IMR-90 (cell line): ENCODE results near the gene NOD2. TPM values are rescaled to one million over a fixed set of nuclear protein-coding genes. Genes with fewer than 3 reads are reported as not detected.

ENCODE experiments used
- ATAC-seq: fragments of 200-7000 bp; cut with Tn5 transposase; 2 replicates; pipeline ENCODE4 v1.9.1; 2020; ENCODE audit warnings: low read depth, mild to moderate bottlenecking, moderate library complexity
- BruUV-seq: library from RNA; stranded (reverse); fragments of 400-500 nt; replicated peaks from 2 replicates; lab custom pipeline; 2021; lab: Mats Ljungman, UMichigan
- CTCF ChIA-PET: fragments of 300-600 bp; formaldehyde crosslinking; extraction: SDS; loops from one replicate; lab custom pipeline; 2021; ENCODE audit warnings: antibody characterized with exemption; lab: Yijun Ruan, JAX
- POLR2A ChIA-PET: fragments of 300-600 bp; sonication (Branson Sonifier 250); formaldehyde crosslinking; loops from one replicate; lab custom pipeline; 2022; ENCODE audit warnings: antibody characterized with exemption; ENCODE audit not compliant: unreplicated experiment; lab: Charles Lee
- DNase-seq: peaks from one replicate; pipeline ENCODE4 v3.0.0; 2013
- H2AFZ ChIP-seq: replicated peaks from 2 replicates; pipeline ENCODE3; 2013; ENCODE audit warnings: low read length, mild to moderate bottlenecking; ENCODE audit not compliant: poor library complexity
- H2AK5ac ChIP-seq: 2 replicates; pipeline ENCODE4 v1.6.1; 2013; ENCODE audit warnings: low read depth, low read length, inconsistent platforms
- H2AK9ac ChIP-seq: replicated peaks from 2 replicates; pipeline ENCODE3; 2013; ENCODE audit warnings: mild to moderate bottlenecking, low read depth, low read length, moderate library complexity; ENCODE audit not compliant: poor library complexity
- H2BK120ac ChIP-seq: 2 replicates; pipeline ENCODE4 v1.6.1; 2013; ENCODE audit warnings: low read depth, low read length, inconsistent platforms
- H2BK15ac ChIP-seq: 3 replicates; pipeline ENCODE4 v1.6.1; 2013; ENCODE audit warnings: low read depth, low read length, inconsistent platforms
- H2BK20ac ChIP-seq: 2 replicates; pipeline ENCODE4 v1.6.1; 2013; ENCODE audit warnings: low read depth, mild to moderate bottlenecking, inconsistent platforms, low read length, moderate library complexity
- H2BK5ac ChIP-seq: 2 replicates; pipeline ENCODE4 v1.6.1; 2013; ENCODE audit warnings: mild to moderate bottlenecking, low read depth, low read length, inconsistent platforms; ENCODE audit not compliant: poor library complexity, severe bottlenecking
- H3K14ac ChIP-seq: replicated peaks from 2 replicates; pipeline ENCODE4 v1.6.1; 2013; ENCODE audit warnings: low read depth, low read length, inconsistent platforms
- H3K18ac ChIP-seq: 2 replicates; pipeline ENCODE4 v1.6.1; 2013; ENCODE audit warnings: low read depth, low read length, control low read depth
- H3K23ac ChIP-seq: 2 replicates; pipeline ENCODE4 v1.6.1; 2013; ENCODE audit warnings: low read depth, low read length, inconsistent platforms
- H3K27ac ChIP-seq: 2 replicates; pipeline ENCODE4 v1.5.1; 2013; ENCODE audit warnings: mild to moderate bottlenecking, control low read depth, low read length; ENCODE audit not compliant: insufficient read depth
- H3K27me3 ChIP-seq: 2 replicates; pipeline ENCODE4 v1.6.1; 2013; ENCODE audit warnings: low read length; ENCODE audit not compliant: control insufficient read depth, insufficient read depth
- H3K36me3 ChIP-seq: 2 replicates; pipeline ENCODE4 v1.6.1; 2013; ENCODE audit warnings: low read length, mixed read lengths; ENCODE audit not compliant: control insufficient read depth, insufficient read depth
- H3K4ac ChIP-seq: 2 replicates; pipeline ENCODE4 v1.6.1; 2013; ENCODE audit warnings: low read depth, low read length, inconsistent platforms
- H3K4me1 ChIP-seq: 2 replicates; pipeline ENCODE4 v1.6.1; 2013; ENCODE audit warnings: low read length, mixed read lengths; ENCODE audit not compliant: control insufficient read depth, insufficient read depth
- H3K4me2 ChIP-seq: 2 replicates; pipeline ENCODE4 v1.6.1; 2013; ENCODE audit warnings: low read depth, mild to moderate bottlenecking, control low read depth, low read length, moderate library complexity
- H3K4me3 ChIP-seq: 2 replicates; pipeline ENCODE4 v1.5.1; 2013; ENCODE audit warnings: low read depth, mild to moderate bottlenecking, control low read depth, low read length, moderate library complexity; ENCODE audit not compliant: insufficient read depth
- H3K56ac ChIP-seq: 2 replicates; pipeline ENCODE4 v1.6.1; 2013; ENCODE audit warnings: low read length, inconsistent platforms; ENCODE audit not compliant: insufficient read depth; ENCODE audit errors: extremely low read depth
- H3K79me1 ChIP-seq, 2 experiments: 2 replicates each; pipeline ENCODE4 v1.6.1; 2013; ENCODE audit warnings: low read length in 2 of 2, inconsistent platforms in 1 of 2, low read depth in 1 of 2
- H3K9ac ChIP-seq: 2 replicates; pipeline ENCODE4 v1.6.1; 2013; ENCODE audit warnings: low read depth, low read length, control low read depth
- H3K9me1 ChIP-seq: 2 replicates; pipeline ENCODE4 v1.6.1; 2013; ENCODE audit warnings: low read length, inconsistent platforms; ENCODE audit not compliant: insufficient read depth
- H3K9me3 ChIP-seq: 2 replicates; pipeline ENCODE4 v1.6.1; 2013; ENCODE audit warnings: low read length; ENCODE audit not compliant: control insufficient read depth, insufficient read depth
- H4K20me1 ChIP-seq: 2 replicates; pipeline ENCODE4 v1.6.1; 2013; ENCODE audit warnings: low read length, inconsistent platforms; ENCODE audit not compliant: insufficient read depth
- H4K5ac ChIP-seq: 2 replicates; pipeline ENCODE4 v1.6.1; 2013; ENCODE audit warnings: mild to moderate bottlenecking, low read depth, low read length, control low read depth
- H4K8ac ChIP-seq, 2 experiments: 2 replicates each; pipeline ENCODE4 v1.6.1; 2013; ENCODE audit warnings: low read depth in 2 of 2, low read length in 2 of 2, control low read depth in 1 of 2, inconsistent platforms in 1 of 2
- H4K91ac ChIP-seq: 2 replicates; pipeline ENCODE4 v1.6.1; 2013; ENCODE audit warnings: low read depth, low read length, inconsistent platforms; ENCODE audit not compliant: insufficient read depth
- FOS ChIP-seq: fragments of 150-350 bp; IDR thresholded peaks from 2 replicates; pipeline ENCODE4 v1.6.1; 2016; ENCODE audit warnings: low read depth, low read length
- MAZ ChIP-seq: IDR thresholded peaks from 2 replicates; pipeline ENCODE4 v1.6.1; 2012; ENCODE audit warnings: low read depth, mild to moderate bottlenecking, low read length, improper control_type of control experiment, moderate library complexity, borderline replicate concordance
- USF2 ChIP-seq: fragments of 150-350 bp; IDR thresholded peaks from 2 replicates; pipeline ENCODE4 v1.6.1; 2017; ENCODE audit warnings: mild to moderate bottlenecking, antibody characterized with exemption, low read length, low read depth
- WGBS, 2 experiments: methylation state at CpG; one replicate each; pipeline versions ENCODE4 v1.1.5 to v1.1.7; 2013; ENCODE audit warnings: missing lambda C conversion rate in 2 of 2; ENCODE audit not compliant: insufficient read length in 1 of 2; ENCODE audit errors: extremely low coverage in 2 of 2; 5-methylcytosine and 5-hydroxymethylcytosine counted together
- dilution Hi-C: fragments of 300-500 bp; cut with HindIII; formaldehyde crosslinking; loops from one replicate; pipeline ENCODE4 v1.14.3; 2018; ENCODE audit warnings: low sequenced_read_pairs; ENCODE audit not compliant: unreplicated experiment
- in situ Hi-C: fragments of 300-500 bp; cut with MboI; formaldehyde crosslinking; loops from 3 replicates; pipeline ENCODE4 v1.14.3; 2019; ENCODE audit warnings: low sequenced_read_pairs, inconsistent platforms, mixed read lengths
- intact Hi-C: fragments of 100-400 bp; cut with micrococcal nuclease; formaldehyde crosslinking; loops from 2 replicates; pipeline ENCODE4 v1.10.0; 2022
- polyA plus RNA-seq, 3 experiments: library from polyadenylated mRNA; depleted of rRNA; stranded (reverse); fragments of >200 nt; gene quantifications; 2 replicates each; pipeline ENCODE4 v1.2.3, GENCODE V29; 2012; ENCODE audit warnings: low replicate concordance in 1 of 3
- total RNA-seq: library from RNA; depleted of rRNA; stranded (reverse); fragments of >200 nt; gene quantifications from 2 replicates; pipeline ENCODE4 v1.2.3, GENCODE V29; 2012

The NOD2 gene
- total and polyA plus RNA-seq, 2 of the 4 experiments (the other 2 are of a cell fraction), result not detected

DNA sequence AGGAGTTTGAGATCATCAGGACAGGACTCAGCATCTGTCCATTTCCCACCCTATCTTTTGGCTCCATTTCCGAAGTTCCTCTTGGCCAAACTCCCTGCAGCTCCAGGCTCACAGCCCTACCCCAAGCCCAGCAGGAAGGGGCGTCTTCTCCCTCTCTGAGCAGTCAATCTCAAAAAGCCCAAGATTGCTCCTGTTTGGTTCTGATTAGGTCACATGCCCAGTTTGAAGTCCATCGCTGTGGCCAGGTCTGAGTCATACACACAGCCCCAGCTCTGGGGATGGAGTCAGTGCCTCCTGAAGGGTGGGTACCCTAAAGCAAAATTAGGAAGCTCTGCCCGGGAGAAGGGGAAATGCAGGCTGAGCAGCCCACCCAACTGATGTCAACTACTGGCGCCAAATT lies 36.2 kb upstream of the NOD2 start:
- no peak overlapping the region for H2AK9ac ChIP-seq
- intact Hi-C loops, result no loop called here
- no peak overlapping the region for H2BK20ac ChIP-seq
- H3K18ac ChIP-seq, result no peak overlapping the region
- TF ChIP-seq FOS (no peak), USF2 (peak; percentile 38; the same call in 1 of the 2 replicates), MAZ (no peak)
- ATAC-seq, result no peak
- H3K14ac ChIP-seq, result no peak overlapping the region
- H4K8ac ChIP-seq, result no peak overlapping the region
- H2BK5ac ChIP-seq, result no peak overlapping the region
- H3K23ac ChIP-seq, result no peak overlapping the region
- H4K20me1 ChIP-seq, result no peaks in the 10 kb centered on the region
- H3K36me3 ChIP-seq, result no peaks in the 10 kb centered on the region
- ChIA-PET POLR2A (no interaction called here), CTCF (no interaction called here)
- BruUV-seq, result no TSS peak
- no peak overlapping the region for H2AK5ac ChIP-seq
- dilution Hi-C loops, result no loop called here
- H3K4me1 ChIP-seq, result no peaks in the 10 kb centered on the region
- H2AFZ ChIP-seq, result no peak overlapping the region
- H3K4me2 ChIP-seq, result no peak overlapping the region
- no peak overlapping the region for H3K4me3 ChIP-seq
- DNase-seq, result no peak
- H3K9me3 ChIP-seq, result no peaks in the 10 kb centered on the region; the same call in 1 of the 2 replicates
- no peak overlapping the region for H3K27ac ChIP-seq
- no peak overlapping the region for H2BK15ac ChIP-seq
- H4K5ac ChIP-seq, result no peak overlapping the region
- no peaks in the 10 kb centered on the region for H3K9me1 ChIP-seq
- no peak overlapping the region for H3K4ac ChIP-seq
- in situ Hi-C loops, result loop anchor here (25.0 kb wide), 1 partner anchor 445 kb away; no protein-coding TSS in a partner anchor
- peaks cover 6% of the 10 kb centered on the region; the same call in 1 of the 2 replicates for H3K27me3 ChIP-seq
- no peaks in the 10 kb centered on the region for H3K79me1 ChIP-seq
- no peak overlapping the region for H3K56ac ChIP-seq
- no peak overlapping the region for H3K9ac ChIP-seq
- H2BK120ac ChIP-seq, result no peak overlapping the region
- WGBS, 2 experiments, result no CpG with 5 or more reads among the region's 5 CpGs
- H4K91ac ChIP-seq, result no peak overlapping the region
